Mesodermal cell (in vitro differentiated cells): ENCODE measurements around the gene SUSD2.

ENCODE experiments used
- H3K27ac ChIP-seq: 2 replicates; pipeline ENCODE4 v1.7.0; 2013; ENCODE audit warnings: mild to moderate bottlenecking, low read depth, low read length, moderate library complexity; ENCODE audit not compliant: severe bottlenecking
- H3K36me3 ChIP-seq: 2 replicates; pipeline ENCODE4 v1.7.1; 2013; ENCODE audit warnings: mild to moderate bottlenecking, low read length, moderate library complexity; ENCODE audit not compliant: control insufficient read depth, insufficient read depth
- H3K4me1 ChIP-seq: one replicate; pipeline ENCODE4 v1.7.1; 2013; ENCODE audit warnings: mild to moderate bottlenecking, low read length; ENCODE audit not compliant: insufficient read depth, control insufficient read depth, poor library complexity, severe bottlenecking
- H3K4me3 ChIP-seq: 2 replicates; pipeline ENCODE4 v1.7.0; 2013; ENCODE audit warnings: low read length, control low read depth, mild to moderate bottlenecking; ENCODE audit not compliant: insufficient read depth, poor library complexity, severe bottlenecking; ENCODE audit errors: extremely low read depth
- H3K9me3 ChIP-seq: 2 replicates; pipeline ENCODE4 v1.7.1; 2013; ENCODE audit warnings: mild to moderate bottlenecking, low read length, moderate library complexity; ENCODE audit not compliant: control insufficient read depth
- whole genome bisulfite sequencing, 2 experiments: methylation state at CpG; one replicate each; pipeline ENCODE4 v1.1.5; 2013; ENCODE audit warnings: missing lambda C conversion rate in 2 of 2; ENCODE audit not compliant: insufficient coverage in 2 of 2; 5-methylcytosine and 5-hydroxymethylcytosine counted together

The SUSD2 gene

GRCh38 chr22:24154826-24155225, 26.5 kb upstream of the SUSD2 start:
- Histone ChIP-seq H3K36me3 (peaks cover 4% of the 10 kb centered on the region), H3K27ac (no peak overlapping the region), H3K9me3 (no peaks in the 10 kb centered on the region), H3K4me3 (no peak overlapping the region), H3K4me1 (peaks cover 22% of the 10 kb centered on the region)
- WGBS, 2 experiments, result 82 to 97% methylated on average over 4 to 5 of the region's 5 CpGs

GRCh38 chr22:24155627-24156140, 25.6 kb upstream of the SUSD2 start:
- Histone ChIP-seq H3K36me3 (peaks cover 10% of the 10 kb centered on the region), H3K4me1 (peaks cover 22% of the 10 kb centered on the region), H3K27ac (no peak overlapping the region), H3K9me3 (no peaks in the 10 kb centered on the region), H3K4me3 (peak overlapping the region; percentile 53)
- WGBS, 2 experiments, result 3% methylated on average over 21 to 39 of the region's 41 CpGs

GRCh38 chr22:24156141-24156912, 25.0 kb upstream of the SUSD2 start:
- peaks cover 22% of the 10 kb centered on the region for H3K4me1 ChIP-seq
- H3K9me3 ChIP-seq, result no peaks in the 10 kb centered on the region
- peaks cover 14% of the 10 kb centered on the region for H3K36me3 ChIP-seq
- peak overlapping the region; percentile 53 for H3K4me3 ChIP-seq
- 0 to 1% methylated on average over 61 to 74 of the region's 77 CpGs for WGBS, 2 experiments
- H3K27ac ChIP-seq, result peak overlapping the region; percentile 16

- Histone ChIP-seq H3K36me3 (peaks cover 18% of the 10 kb centered on the region), H3K9me3 (no peaks in the 10 kb centered on the region), H3K4me3 (peak overlapping the region; percentile 53), H3K4me1 (peaks cover 22% of the 10 kb centered on the region), H3K27ac (peak overlapping the region; percentile 41)
- 12 to 13% methylated on average over 14 to 16 of the region's 23 CpGs for WGBS, 2 experiments
Observed at GRCh38 chr22:24156913-24157821, 24.1 kb upstream of the SUSD2 start.

GRCh38 chr22:24157822-24158135, 23.5 kb upstream of the SUSD2 start:
- WGBS, 2 experiments, result 86 to 89% methylated on average over 10 of the region's 10 CpGs
- Histone ChIP-seq H3K27ac (no peak overlapping the region), H3K9me3 (no peaks in the 10 kb centered on the region), H3K36me3 (peaks cover 18% of the 10 kb centered on the region), H3K4me1 (peaks cover 20% of the 10 kb centered on the region), H3K4me3 (no peak overlapping the region)

- H3K4me1 ChIP-seq, result peaks cover 9% of the 10 kb centered on the region
- no peaks in the 10 kb centered on the region for H3K9me3 ChIP-seq
- peaks cover 20% of the 10 kb centered on the region for H3K36me3 ChIP-seq
- no peak overlapping the region for H3K27ac ChIP-seq
- H3K4me3 ChIP-seq, result no peak overlapping the region
- 92 to 100% methylated on average over 1 to 2 of the region's 2 CpGs for WGBS, 2 experiments
Observed at GRCh38 chr22:24159650-24160049, 21.6 kb upstream of the SUSD2 start.

GRCh38 chr22:24160546-24160945, 20.7 kb upstream of the SUSD2 start:
- WGBS, 2 experiments, result 91 to 92% methylated on average over 5 to 6 of the region's 6 CpGs
- no peak overlapping the region for H3K27ac ChIP-seq
- H3K36me3 ChIP-seq, result peaks cover 29% of the 10 kb centered on the region
- no peaks in the 10 kb centered on the region for H3K9me3 ChIP-seq
- H3K4me1 ChIP-seq, result peaks cover 9% of the 10 kb centered on the region
- no peak overlapping the region for H3K4me3 ChIP-seq

- H3K36me3 ChIP-seq, result peaks cover 37% of the 10 kb centered on the region
- WGBS, 2 experiments, result 90 to 98% methylated on average over 6 of the region's 7 CpGs
- H3K4me3 ChIP-seq, result no peak overlapping the region
- no peaks in the 10 kb centered on the region for H3K9me3 ChIP-seq
- peaks cover 6% of the 10 kb centered on the region for H3K4me1 ChIP-seq
- H3K27ac ChIP-seq, result no peak overlapping the region
Observed at GRCh38 chr22:24161485-24161884, 19.8 kb upstream of the SUSD2 start.

GRCh38 chr22:24161909-24162308, 19.4 kb upstream of the SUSD2 start:
- no peak overlapping the region for H3K27ac ChIP-seq
- H3K4me3 ChIP-seq, result no peak overlapping the region
- WGBS, 2 experiments, result 89 to 96% methylated on average over 3 to 5 of the region's 6 CpGs
- peaks cover 39% of the 10 kb centered on the region for H3K36me3 ChIP-seq
- H3K9me3 ChIP-seq, result no peaks in the 10 kb centered on the region
- H3K4me1 ChIP-seq, result peaks cover 4% of the 10 kb centered on the region

GRCh38 chr22:24162436-24162835, 18.9 kb upstream of the SUSD2 start:
- no peaks in the 10 kb centered on the region for H3K4me1 ChIP-seq
- no peak overlapping the region for H3K27ac ChIP-seq
- 91 to 96% methylated on average over 6 of the region's 6 CpGs for WGBS, 2 experiments
- peaks cover 43% of the 10 kb centered on the region for H3K36me3 ChIP-seq
- H3K4me3 ChIP-seq, result no peak overlapping the region
- no peaks in the 10 kb centered on the region for H3K9me3 ChIP-seq
